Caki2 (cell line): ENCODE measurements around the gene FHIT. TPM values are rescaled to one million over a fixed set of nuclear protein-coding genes. Genes with fewer than 3 reads are reported as not detected.

Experiments used
- DNase-seq: peaks from one replicate; pipeline ENCODE4 v3.0.0-alpha.2; 2015; ENCODE audit warnings: low read depth
- in situ Hi-C: cut with HindIII; loops from 2 replicates; pipeline ENCODE4 v1.10.0; 2016; ENCODE audit warnings: low sequenced_read_pairs, low pct_unique_long_range_greater_than_20kb, mixed read lengths
- total RNA-seq: library from RNA; depleted of rRNA; stranded (reverse); fragments of >200 nt; shearing (Covaris generic); gene quantifications from 2 replicates; pipeline ENCODE4 v1.2.3, GENCODE V29; 2014; ENCODE audit warnings: low replicate concordance

Gene FHIT
- total RNA-seq, 1 experiment from 2014 or later: 4.8 TPM

GRCh38 chr3:59782664-59783063 is 1468.6 kb downstream of the FHIT start:
- in situ Hi-C loops: no loop called here
- DNase-seq: no peak

- in situ Hi-C loops: no loop called here
- no peak for DNase-seq
Observed at GRCh38 chr3:59780209-59780608, 1471.0 kb downstream of the FHIT start.

- in situ Hi-C loops: no loop called here
- DNase-seq: no peak
Observed at GRCh38 chr3:59779260-59779659, 1472.0 kb downstream of the FHIT start.

GRCh38 chr3:59777667-59778077 is 1473.6 kb downstream of the FHIT start:
- no peak for DNase-seq
- in situ Hi-C loops: no loop called here

GRCh38 chr3:59777066-59777465 is 1474.2 kb downstream of the FHIT start:
- in situ Hi-C loops: no loop called here
- no peak for DNase-seq

GRCh38 chr3:59775761-59776325 is 1475.4 kb downstream of the FHIT start:
- DNase-seq: no peak
- in situ Hi-C loops: no loop called here

- in situ Hi-C loops: no loop called here
- no peak for DNase-seq
Observed at GRCh38 chr3:59775106-59775505, 1476.1 kb downstream of the FHIT start.

GRCh38 chr3:59774634-59775033 is 1476.6 kb downstream of the FHIT start:
- DNase-seq: no peak
- in situ Hi-C loops: no loop called here

- DNase-seq: no peak
- in situ Hi-C loops: no loop called here
Observed at GRCh38 chr3:59774000-59774399, 1477.3 kb downstream of the FHIT start.

- DNase-seq: no peak
- in situ Hi-C loops: no loop called here
Observed at GRCh38 chr3:59772416-59773408, 1478.5 kb downstream of the FHIT start.

GRCh38 chr3:59771768-59772181 is 1479.5 kb downstream of the FHIT start:
- in situ Hi-C loops: no loop called here
- peak; percentile 70 for DNase-seq

- in situ Hi-C loops: no loop called here
- DNase-seq: no peak
Observed at GRCh38 chr3:59769127-59769750, 1482.0 kb downstream of the FHIT start.

GRCh38 chr3:59766200-59766872 is 1484.9 kb downstream of the FHIT start:
- in situ Hi-C loops: no loop called here
- DNase-seq: no peak

- no peak for DNase-seq
- in situ Hi-C loops: no loop called here
Observed at GRCh38 chr3:59764171-59764570, 1487.1 kb downstream of the FHIT start.

GRCh38 chr3:59762941-59763340 is 1488.3 kb downstream of the FHIT start:
- no peak for DNase-seq
- in situ Hi-C loops: no loop called here

GRCh38 chr3:59759298-59760031 is 1491.8 kb downstream of the FHIT start:
- no peak for DNase-seq
- in situ Hi-C loops: no loop called here

GRCh38 chr3:59758672-59759071 is 1492.6 kb downstream of the FHIT start:
- in situ Hi-C loops: no loop called here
- DNase-seq: no peak

GRCh38 chr3:59756934-59757333 is 1494.3 kb downstream of the FHIT start:
- in situ Hi-C loops: no loop called here

More at GRCh38 chr3:59756934-59757333, 1494.3 kb downstream of the FHIT start:
- no peak for DNase-seq
